ENCODE results near the gene BPGM. TPM values are rescaled to one million over a fixed set of nuclear protein-coding genes. Genes with fewer than 3 reads are reported as not detected.

Gene BPGM
- total and polyA plus RNA-seq, 2 donors (not counting 1 experiment from before 2014, with no cell fraction given), result 7.0 to 9.7 TPM

DNA sequence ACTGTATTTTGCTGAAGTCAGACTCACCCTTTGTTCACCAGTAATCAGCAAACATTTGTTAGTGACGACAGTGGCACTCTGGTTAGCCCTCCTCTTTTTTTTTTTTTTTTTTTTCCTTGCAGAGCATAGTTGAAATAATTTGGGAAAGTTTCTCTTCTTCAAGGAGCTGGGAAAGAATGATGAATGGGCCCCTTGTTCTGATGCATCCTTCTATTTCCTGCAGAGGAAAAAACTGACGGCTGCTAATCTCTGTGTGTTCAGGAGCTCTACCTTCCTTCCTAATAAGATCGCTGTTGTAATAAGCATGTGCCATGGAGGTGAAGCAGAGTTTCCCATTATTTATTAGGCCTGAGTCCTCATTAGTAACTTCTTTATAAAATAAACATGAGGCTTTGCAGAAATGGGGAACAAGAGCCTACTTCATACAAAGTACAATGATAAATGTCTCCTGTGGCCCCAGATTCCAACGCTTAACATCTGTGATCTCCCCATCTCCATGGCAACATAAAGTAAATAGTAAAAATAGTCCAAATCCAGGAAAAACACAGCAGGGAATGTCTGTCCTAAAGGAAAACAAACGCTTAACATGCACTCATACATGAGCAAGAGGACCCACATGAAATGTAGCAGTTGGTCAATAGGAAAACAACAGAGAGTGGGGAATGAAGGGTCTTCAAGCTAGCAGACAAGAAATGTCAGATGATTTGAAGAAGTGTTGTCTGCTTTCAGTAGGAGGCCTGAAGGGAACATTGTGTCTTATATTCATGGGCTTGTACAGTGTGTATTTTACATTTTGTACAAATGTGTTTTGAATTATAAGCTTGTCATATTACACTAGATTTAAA lies 73.7 kb downstream of the BPGM start:
- no peaks in the 10 kb centered on the region for H3K27me3 ChIP-seq (replicated peaks in 1 of 4; ENCODE audit: control extremely low read depth in 1 of 4, control insufficient read depth in 3 of 4, insufficient read depth in 4 of 4, low read length in 3 of 4)

More for the DNA sequence above, 73.7 kb downstream of the BPGM start:
- H3K4me1 Mint-ChIP-seq, result no peaks in the 10 kb centered on the region
- no peaks in the 10 kb centered on the region for H3K9me3 Mint-ChIP-seq (ENCODE audit: insufficient read depth)
- no peak for ATAC-seq (ENCODE audit: low read depth)
- CTCF ChIA-PET, result interaction anchor here (0.6 to 1.7 kb wide), 4 partner anchors 18 to 1224 kb away, joined by 3 to 4 read pairs (median 4); no protein-coding TSS in a partner anchor
- Histone ChIP-seq H4K20me1 (ENCODE audit: control insufficient read depth, insufficient read depth, low read length, poor library complexity, severe bottlenecking) (no peaks in the 10 kb centered on the region), H3K79me2 (ENCODE audit: control insufficient read depth, insufficient read depth, low read length) (no peaks in the 10 kb centered on the region), H3K9ac (ENCODE audit: low read length) (no peak overlapping the region), H3K4me3 (ENCODE audit: control extremely low read depth in 1 of 5, extremely low read depth in 1 of 5, insufficient read depth in 1 of 5, low read depth in 2 of 5, low read length in 4 of 5) (no peak overlapping the region), H3K4me2 (replicated peaks; ENCODE audit: low read depth, low read length, poor library complexity, severe bottlenecking) (no peak overlapping the region), H2AFZ (ENCODE audit: insufficient read depth, low read depth, low read length, poor library complexity, severe bottlenecking) (no peak overlapping the region), H3K9me3 (ENCODE audit: control extremely low read depth in 1 of 3, control insufficient read depth in 2 of 3, insufficient read depth in 1 of 3, low read length in 2 of 3) (no peaks in the 10 kb centered on the region), H3K36me3 (replicated peaks in 1 of 2; ENCODE audit: control extremely low read depth in 1 of 2, control insufficient read depth in 1 of 2, extremely low read depth in 1 of 2, insufficient read depth in 2 of 2, low read length in 1 of 2) (no peaks in the 10 kb centered on the region), H3K4me1 (ENCODE audit: control insufficient read depth in 2 of 2, insufficient read depth in 2 of 2, low read length in 2 of 2) (no peaks in the 10 kb centered on the region), H3K27ac (ENCODE audit: low read length in 2 of 2) (no peak overlapping the region)
- POLR2A ChIA-PET, result no interaction called here
- WGBS (ENCODE audit: insufficient coverage), result no CpG with 5 or more reads among the region's 5 CpGs
- H3K4me3 Mint-ChIP-seq, result no peak overlapping the region
- peaks cover 6% of the 10 kb centered on the region for H3K27me3 Mint-ChIP-seq
- no peak overlapping the region for H3K27ac Mint-ChIP-seq
- intact Hi-C loops (cut with micrococcal nuclease), result no loop called here
- TF ChIP-seq EZH2 (IDR thresholded peaks at IDR 0.05; ENCODE audit: borderline replicate concordance, insufficient read depth, low read depth, low read length, poor library complexity, severe bottlenecking) (no peak), CTCF (IDR thresholded peaks at IDR 0.05) (no peak)
- no peak for DNase-seq
